Caco-2 (cell line): ENCODE data around the gene PSMD13. TPM values are rescaled to one million over a fixed set of nuclear protein-coding genes. Genes with fewer than 3 reads are reported as not detected.
A peak's percentile ranks its signal among the peaks of the same experiment; 100 is the strongest.

Experiments
- BruUV-seq: library from RNA; stranded (reverse); fragments of 400-500 nt; replicated peaks from 2 replicates; lab custom pipeline; 2021; lab: Mats Ljungman, UMichigan
- CTCF ChIA-PET: fragments of 300-600 bp; sonication (Branson Sonifier 250); formaldehyde crosslinking; loops from one replicate; lab custom pipeline; 2022; ENCODE audit warnings: antibody characterized with exemption; lab: Charles Lee
- POLR2A ChIA-PET: fragments of 300-600 bp; sonication (Branson Sonifier 250); formaldehyde crosslinking; loops from one replicate; lab custom pipeline; 2022; ENCODE audit warnings: antibody characterized with exemption; lab: Charles Lee
- DNase-seq, 2 experiments: peaks; one replicate each; pipeline versions ENCODE4 v3.0.0 to v3.0.0-alpha.2; 2020 to 2022
- H3K27me3 ChIP-seq: replicated peaks from 2 replicates; pipeline ENCODE4 v1.6.0; 2011; ENCODE audit warnings: low read length; ENCODE audit not compliant: control insufficient read depth, insufficient read depth
- H3K36me3 ChIP-seq: 2 replicates; pipeline ENCODE4 v1.5.1; 2011; ENCODE audit warnings: low read length; ENCODE audit not compliant: control insufficient read depth, insufficient read depth
- H3K4me1 ChIP-seq: fragments of 250-450 bp; sonication (Bioruptor Pico); 2 replicates; pipeline ENCODE4 v1.5.1; 2020; ENCODE audit warnings: mild to moderate bottlenecking
- H3K4me3 ChIP-seq: 2 replicates; pipeline ENCODE4 v1.5.1; 2011; ENCODE audit warnings: low read depth, mild to moderate bottlenecking, control low read depth, low read length
- H3K9me3 ChIP-seq: fragments of 250-450 bp; sonication (Bioruptor Pico); 2 replicates; pipeline ENCODE4 v1.5.1; 2020; ENCODE audit warnings: mild to moderate bottlenecking, moderate library complexity
- H3K27ac Mint-ChIP-seq: one replicate; pipeline ENCODE4 v1.8.0; 2022; ENCODE audit warnings: mixed read lengths; ENCODE audit not compliant: unreplicated experiment
- H3K27me3 Mint-ChIP-seq: one replicate; pipeline ENCODE4 v1.8.0; 2022; ENCODE audit warnings: mixed read lengths; ENCODE audit not compliant: insufficient read depth, unreplicated experiment
- H3K36me3 Mint-ChIP-seq: one replicate; pipeline ENCODE4 v1.8.0; 2022; ENCODE audit warnings: mild to moderate bottlenecking, mixed read lengths; ENCODE audit not compliant: insufficient read depth, unreplicated experiment
- H3K4me1 Mint-ChIP-seq: one replicate; pipeline ENCODE4 v1.8.0; 2022; ENCODE audit warnings: low read depth, mixed read lengths; ENCODE audit not compliant: unreplicated experiment
- H3K4me3 Mint-ChIP-seq: one replicate; pipeline ENCODE4 v1.8.0; 2022; ENCODE audit warnings: mild to moderate bottlenecking, moderate library complexity, mixed read lengths; ENCODE audit not compliant: unreplicated experiment
- H3K9me3 Mint-ChIP-seq: one replicate; pipeline ENCODE4 v1.8.0; 2022; ENCODE audit warnings: mixed read lengths; ENCODE audit not compliant: unreplicated experiment
- intact Hi-C: fragments of 100-400 bp; cut with micrococcal nuclease; formaldehyde crosslinking; loops from one replicate; pipeline ENCODE4 v1.10.0; 2022; ENCODE audit not compliant: unreplicated experiment
- total RNA-seq: library from RNA; stranded (reverse); gene quantifications from 2 replicates; pipeline ENCODE4 v1.2.3, GENCODE V29; 2022
- TF ChIP-seq, protein P1 (sequence below), 2 experiments: fragments of 200-600 bp in 1 of 2; IDR thresholded peaks; 1 replicate in 1 of 2; 2 replicates in 1 of 2; pipeline versions ENCODE4 v1.5.1 to v1.8.0; 2011 to 2022; ENCODE audit warnings: antibody characterized with exemption in 1 of 2, control low read depth in 1 of 2, inconsistent platforms in 1 of 2, low read depth in 1 of 2, low read length in 1 of 2, mild to moderate bottlenecking in 1 of 2, moderate library complexity in 1 of 2; ENCODE audit not compliant: insufficient read depth in 1 of 2, severe bottlenecking in 1 of 2, unreplicated experiment in 1 of 2

The PSMD13 gene
- total RNA-seq, 1 experiment from 2014 or later: 172 TPM

DNA sequence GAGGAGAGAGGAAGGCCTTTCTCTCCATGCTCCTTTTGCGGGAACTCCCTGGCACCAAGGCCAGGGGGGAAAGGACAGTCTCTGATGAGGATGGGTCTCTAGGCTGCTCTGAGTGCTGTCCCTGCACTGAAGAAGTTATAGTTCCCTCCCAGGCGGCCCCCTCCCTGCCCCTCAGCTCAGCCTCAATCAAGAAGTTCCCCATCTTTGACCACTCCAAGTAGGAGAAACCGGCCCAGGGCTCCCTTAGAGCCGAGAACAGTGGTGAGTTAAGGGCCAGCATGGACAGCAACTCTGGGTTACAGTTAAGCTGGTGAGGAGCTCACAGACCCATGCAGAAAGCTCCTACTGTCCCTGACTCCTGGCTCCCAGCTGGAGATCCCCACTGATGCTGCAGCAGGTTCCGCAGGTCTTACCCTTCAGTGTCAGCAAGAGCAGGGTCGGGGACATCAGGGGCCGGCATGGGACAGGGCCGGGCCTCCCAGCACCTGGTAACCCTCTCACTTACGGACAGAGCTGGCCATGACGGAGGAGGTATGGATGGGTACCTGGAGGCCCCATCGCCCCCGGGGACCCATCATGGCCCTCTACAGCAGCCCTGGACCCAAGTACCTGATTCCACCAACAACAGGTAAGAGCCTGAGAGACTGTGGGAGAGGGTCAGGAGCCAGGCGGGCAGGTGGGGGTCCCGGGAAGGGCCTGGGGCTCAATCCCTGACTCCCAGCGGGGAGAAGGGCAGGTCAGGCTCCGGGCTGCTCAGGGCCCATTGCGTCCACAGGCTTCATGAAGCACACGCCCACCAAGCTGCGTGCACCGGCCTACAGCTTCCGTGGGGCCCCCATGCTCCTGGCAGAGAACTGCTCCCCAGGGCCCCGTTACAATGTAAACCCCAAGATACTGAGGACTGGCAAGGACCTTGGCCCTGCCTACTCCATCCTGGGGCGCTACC lies 39.7 kb upstream of the PSMD13 start:
- TF ChIP-seq, protein P1, sequence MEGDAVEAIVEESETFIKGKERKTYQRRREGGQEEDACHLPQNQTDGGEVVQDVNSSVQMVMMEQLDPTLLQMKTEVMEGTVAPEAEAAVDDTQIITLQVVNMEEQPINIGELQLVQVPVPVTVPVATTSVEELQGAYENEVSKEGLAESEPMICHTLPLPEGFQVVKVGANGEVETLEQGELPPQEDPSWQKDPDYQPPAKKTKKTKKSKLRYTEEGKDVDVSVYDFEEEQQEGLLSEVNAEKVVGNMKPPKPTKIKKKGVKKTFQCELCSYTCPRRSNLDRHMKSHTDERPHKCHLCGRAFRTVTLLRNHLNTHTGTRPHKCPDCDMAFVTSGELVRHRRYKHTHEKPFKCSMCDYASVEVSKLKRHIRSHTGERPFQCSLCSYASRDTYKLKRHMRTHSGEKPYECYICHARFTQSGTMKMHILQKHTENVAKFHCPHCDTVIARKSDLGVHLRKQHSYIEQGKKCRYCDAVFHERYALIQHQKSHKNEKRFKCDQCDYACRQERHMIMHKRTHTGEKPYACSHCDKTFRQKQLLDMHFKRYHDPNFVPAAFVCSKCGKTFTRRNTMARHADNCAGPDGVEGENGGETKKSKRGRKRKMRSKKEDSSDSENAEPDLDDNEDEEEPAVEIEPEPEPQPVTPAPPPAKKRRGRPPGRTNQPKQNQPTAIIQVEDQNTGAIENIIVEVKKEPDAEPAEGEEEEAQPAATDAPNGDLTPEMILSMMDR (IDR thresholded peaks at IDR 0.05; ENCODE audit: insufficient read depth in 1 of 2, low read depth in 1 of 2, low read length in 1 of 2, severe bottlenecking in 1 of 2, unreplicated experiment in 1 of 2): no peak
- no peaks in the 10 kb centered on the region for H3K27me3 Mint-ChIP-seq
- Histone ChIP-seq H3K4me3 (no peak overlapping the region), H3K27me3 (no peaks in the 10 kb centered on the region), H3K4me1 (no peaks in the 10 kb centered on the region), H3K9me3 (no peaks in the 10 kb centered on the region), H3K36me3 (no peaks in the 10 kb centered on the region; the same call in none of the 2 replicates)
- intact Hi-C loops: no loop called here
- peaks cover 14% of the 10 kb centered on the region for H3K36me3 Mint-ChIP-seq
- H3K4me1 Mint-ChIP-seq: no peaks in the 10 kb centered on the region
- no peaks in the 10 kb centered on the region for H3K9me3 Mint-ChIP-seq
- no peak overlapping the region for H3K27ac Mint-ChIP-seq
- H3K4me3 Mint-ChIP-seq: no peak overlapping the region
- ChIA-PET POLR2A (no interaction called here), CTCF (interaction anchor here (1.0 kb wide), 1 partner anchor 10 kb away, joined by 3 read pairs; the partner anchor contains the start of genes BET1L and RIC8A)
- no TSS peak for BruUV-seq
- peak; percentile 1 to 32 for DNase-seq

DNA sequence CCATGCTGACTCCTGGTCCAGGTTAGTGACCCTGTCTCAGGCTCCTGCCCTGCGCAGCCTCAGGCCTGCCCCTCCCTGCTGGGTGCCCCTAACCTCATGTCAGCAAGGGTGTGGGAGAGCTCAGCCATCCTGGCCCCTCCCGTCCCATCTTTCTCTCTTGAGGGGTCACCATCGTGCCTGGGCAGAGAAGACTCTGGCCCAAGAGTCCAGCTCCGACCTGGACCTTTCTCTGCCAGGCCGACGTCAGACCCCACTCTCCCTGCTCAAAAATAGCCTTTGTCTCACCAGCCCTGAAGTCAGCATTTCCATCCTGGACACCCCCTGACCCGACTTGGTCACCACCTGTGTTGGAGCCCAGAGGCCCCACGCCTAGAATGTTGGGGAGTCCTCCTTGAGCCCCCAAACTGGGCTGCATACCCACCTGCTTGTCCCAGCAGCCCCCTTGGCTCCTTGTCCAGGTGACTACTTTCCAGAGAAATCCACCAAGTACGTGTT lies 39.0 kb upstream of the PSMD13 start:
- no peak overlapping the region for H3K27ac Mint-ChIP-seq
- BruUV-seq: no TSS peak
- CTCF ChIA-PET: interaction anchor here (1.0 kb wide), 1 partner anchor 9 kb away, joined by 3 read pairs; the partner anchor contains the start of genes BET1L and RIC8A

More for the DNA sequence above, 39.0 kb upstream of the PSMD13 start:
- H3K4me1 Mint-ChIP-seq: no peaks in the 10 kb centered on the region
- Histone ChIP-seq H3K4me1 (no peaks in the 10 kb centered on the region), H3K27me3 (no peaks in the 10 kb centered on the region), H3K4me3 (no peak overlapping the region), H3K9me3 (no peaks in the 10 kb centered on the region), H3K36me3 (no peaks in the 10 kb centered on the region; the same call in none of the 2 replicates)
- POLR2A ChIA-PET: no interaction called here
- DNase-seq: peak; percentile 4 to 28
- no peaks in the 10 kb centered on the region for H3K27me3 Mint-ChIP-seq
- H3K36me3 Mint-ChIP-seq: peaks cover 14% of the 10 kb centered on the region
- H3K9me3 Mint-ChIP-seq: no peaks in the 10 kb centered on the region
- intact Hi-C loops: no loop called here
- TF ChIP-seq, protein P1 (IDR thresholded peaks at IDR 0.05; ENCODE audit: insufficient read depth in 1 of 2, low read depth in 1 of 2, low read length in 1 of 2, severe bottlenecking in 1 of 2, unreplicated experiment in 1 of 2): no peak
- H3K4me3 Mint-ChIP-seq: no peak overlapping the region
